DMS153 (cell line): Measurements from ENCODE around the gene RASA2.
A peak's percentile ranks its signal among the peaks of the same experiment; 100 is the strongest.

Experiments
- DNase-seq: peaks from one replicate; lab custom pipeline; 2025; lab: John Stamatoyannopoulos, UW

Gene RASA2

DNA sequence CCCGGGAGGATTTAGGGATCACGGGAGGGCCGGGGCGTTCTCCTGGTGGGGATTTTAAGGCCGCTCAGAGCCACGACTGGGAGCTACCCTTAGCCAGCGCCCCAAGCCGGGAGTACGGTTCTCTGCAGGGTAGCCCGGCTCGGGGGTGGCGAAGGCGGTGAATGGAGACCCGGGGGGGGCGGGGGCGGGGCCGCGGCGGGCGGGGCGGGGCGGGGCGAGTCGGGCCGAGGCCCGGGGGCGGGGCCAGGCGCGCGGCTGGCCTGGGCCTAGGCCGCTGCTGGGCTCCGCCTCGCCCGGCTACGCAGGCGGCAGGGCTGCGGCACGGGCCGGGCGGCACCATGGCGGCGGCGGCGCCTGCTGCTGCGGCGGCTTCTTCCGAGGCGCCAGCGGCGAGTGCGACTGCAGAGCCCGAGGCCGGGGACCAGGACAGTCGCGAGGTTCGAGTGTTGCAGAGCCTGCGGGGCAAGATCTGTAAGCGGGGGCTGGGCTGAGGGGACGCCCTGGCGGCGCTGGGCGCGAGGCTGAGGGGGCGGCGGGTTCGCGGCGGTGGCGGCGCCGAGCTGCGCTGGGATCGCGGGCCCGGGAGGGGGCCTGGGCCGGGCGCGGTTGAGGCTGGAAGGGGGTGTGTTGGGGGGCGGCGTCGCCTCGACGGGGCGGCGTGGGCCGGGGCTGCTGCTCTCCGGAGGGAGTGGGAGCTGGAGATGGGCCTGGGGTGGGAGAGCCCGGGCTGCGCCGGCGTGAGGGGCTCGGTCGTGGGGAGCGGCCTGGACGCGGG, at the start of gene RASA2:
Gene RASA2, plus strand, starts transcription at position 282 of the 775 bp plus-strand sequence. Its CDS starts 57 bp downstream, at position 339.
- DNase-seq: peak; percentile 91

DNA sequence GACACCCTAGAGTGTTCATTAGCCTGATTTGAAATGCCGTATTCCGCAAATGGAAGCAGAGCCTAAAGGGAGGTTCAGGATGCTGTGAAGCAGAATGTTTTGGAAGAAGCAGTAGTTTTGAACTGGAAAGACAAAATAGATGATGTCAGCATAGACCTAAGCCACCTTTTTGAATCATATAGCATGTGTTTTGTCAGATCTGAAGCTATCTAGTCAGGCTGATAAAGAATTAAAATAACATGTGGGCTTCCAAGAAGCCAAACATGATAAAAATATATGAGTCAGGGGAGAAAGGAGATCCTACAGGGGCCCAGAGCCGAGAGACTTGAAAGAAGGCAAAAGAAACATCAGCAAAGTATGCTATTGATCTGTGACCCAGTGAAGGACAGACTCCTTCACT, 47.2 kb upstream of the RASA2 start:
- DNase-seq: no peak

- no peak for DNase-seq
These were observed 45.9 kb upstream of the RASA2 start for GRCh38 chr3:141440942-141441341.

GRCh38 chr3:141441381-141442364, 45.2 kb upstream of the RASA2 start:
- peak; percentile 5 for DNase-seq

DNA sequence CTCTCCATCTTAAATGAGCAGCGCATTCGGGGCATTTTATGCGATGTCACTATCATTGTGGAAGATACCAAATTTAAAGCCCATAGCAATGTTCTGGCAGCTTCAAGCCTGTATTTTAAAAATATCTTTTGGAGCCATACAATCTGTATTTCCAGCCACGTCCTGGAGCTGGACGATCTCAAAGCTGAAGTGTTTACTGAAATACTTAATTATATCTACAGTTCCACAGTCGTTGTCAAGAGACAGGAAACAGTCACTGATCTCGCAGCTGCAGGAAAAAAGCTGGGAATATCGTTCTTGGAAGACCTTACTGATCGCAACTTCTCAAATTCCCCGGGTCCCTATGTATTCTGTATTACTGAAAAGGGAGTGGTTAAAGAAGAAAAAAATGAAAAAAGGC, 44.4 kb upstream of the RASA2 start:
- DNase-seq: peak; percentile 64

- DNase-seq: no peak
These were observed 43.9 kb upstream of the RASA2 start for GRCh38 chr3:141442914-141443313.

DNA sequence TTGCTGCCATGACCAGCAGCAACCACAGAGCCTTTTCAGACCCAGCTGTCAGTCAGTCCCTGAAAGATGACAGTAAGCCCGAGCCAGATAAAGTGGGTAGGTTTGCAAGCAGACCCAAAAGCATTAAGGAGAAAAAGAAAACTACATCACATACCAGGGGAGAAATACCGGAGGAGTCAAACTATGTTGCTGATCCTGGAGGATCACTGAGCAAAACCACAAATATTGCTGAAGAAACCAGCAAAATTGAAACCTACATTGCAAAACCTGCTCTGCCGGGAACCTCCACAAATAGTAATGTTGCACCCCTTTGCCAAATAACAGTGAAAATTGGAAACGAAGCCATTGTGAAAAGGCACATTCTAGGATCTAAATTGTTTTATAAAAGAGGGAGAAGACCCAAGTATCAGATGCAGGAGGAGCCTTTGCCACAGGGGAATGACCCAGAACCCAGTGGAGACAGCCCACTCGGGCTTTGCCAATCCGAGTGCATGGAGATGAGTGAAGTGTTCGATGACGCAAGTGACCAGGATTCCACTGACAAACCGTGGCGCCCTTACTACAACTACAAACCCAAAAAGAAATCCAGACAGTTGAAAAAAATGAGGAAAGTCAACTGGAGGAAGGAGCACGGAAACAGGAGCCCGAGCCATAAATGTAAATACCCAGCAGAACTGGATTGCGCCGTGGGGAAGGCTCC, 42.1 kb upstream of the RASA2 start:
- no peak for DNase-seq

DNA sequence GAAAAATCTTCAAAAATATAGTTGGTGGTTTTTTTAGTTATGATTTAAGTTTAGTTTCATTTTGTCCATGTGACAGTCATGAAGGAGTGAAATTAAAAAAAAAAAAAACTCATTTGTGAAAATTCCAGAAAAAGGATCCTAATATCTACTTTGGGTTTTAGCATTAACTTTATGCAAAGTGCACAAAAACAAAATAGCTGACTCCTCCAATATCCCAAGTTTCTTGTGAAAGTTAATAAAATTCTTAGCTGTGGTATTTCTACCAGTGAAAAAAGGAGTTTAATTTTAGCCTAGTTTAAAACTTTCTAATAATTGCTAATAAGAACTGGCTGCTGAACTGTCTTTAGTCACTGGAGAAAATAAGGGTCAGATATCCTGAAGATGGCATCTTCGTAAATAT, 40.8 kb upstream of the RASA2 start:
- no peak for DNase-seq

GRCh38 chr3:141446737-141447136, 40.1 kb upstream of the RASA2 start:
- no peak for DNase-seq

DNA sequence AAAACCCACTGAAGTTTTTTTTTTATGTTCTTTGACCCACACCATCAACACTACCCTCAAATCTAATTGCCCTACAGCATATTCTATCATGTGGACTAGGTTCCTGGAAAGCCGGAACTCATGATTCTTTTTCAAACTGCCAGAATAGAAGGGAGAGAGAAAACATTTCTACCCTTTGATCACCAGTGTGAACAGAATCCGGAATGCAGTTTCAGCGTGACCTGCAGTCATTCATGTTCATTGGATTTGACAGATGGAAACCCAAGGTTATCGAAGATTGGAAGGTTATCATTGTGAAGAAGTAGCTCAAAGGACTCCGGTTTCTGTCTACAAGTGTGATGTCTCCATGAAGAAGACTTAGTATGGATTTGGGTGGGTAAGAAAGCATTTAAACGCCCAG, 39.4 kb upstream of the RASA2 start:
- DNase-seq: no peak

DNA sequence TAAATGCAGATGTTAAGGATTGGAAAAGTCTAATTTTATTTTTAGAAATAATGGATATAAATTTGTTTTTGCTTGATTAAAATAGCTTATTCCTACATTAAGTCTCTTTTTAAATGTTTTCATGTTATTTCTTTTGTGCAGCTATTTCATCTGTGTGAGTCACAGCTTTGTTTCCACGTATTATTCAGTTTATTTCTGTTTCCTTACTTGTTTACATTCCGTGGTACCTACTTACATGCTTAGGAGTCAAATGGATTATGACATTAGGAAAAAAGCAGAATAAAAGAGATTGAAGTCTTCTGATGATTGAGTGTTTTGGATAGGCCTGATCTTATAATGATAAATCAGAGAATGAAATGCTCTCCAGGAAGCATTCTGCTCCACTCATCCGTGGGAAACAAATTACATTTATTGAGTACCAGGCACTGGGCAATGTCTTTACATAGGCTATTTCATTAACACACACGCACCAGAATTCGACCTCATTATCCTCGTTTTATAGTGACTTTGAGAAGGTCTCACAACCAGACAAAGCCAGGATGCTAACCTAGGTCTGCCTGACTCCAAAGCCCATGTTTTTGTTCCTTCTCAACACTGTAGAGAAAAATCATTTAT, 38.1 kb upstream of the RASA2 start:
- no peak for DNase-seq

DNA sequence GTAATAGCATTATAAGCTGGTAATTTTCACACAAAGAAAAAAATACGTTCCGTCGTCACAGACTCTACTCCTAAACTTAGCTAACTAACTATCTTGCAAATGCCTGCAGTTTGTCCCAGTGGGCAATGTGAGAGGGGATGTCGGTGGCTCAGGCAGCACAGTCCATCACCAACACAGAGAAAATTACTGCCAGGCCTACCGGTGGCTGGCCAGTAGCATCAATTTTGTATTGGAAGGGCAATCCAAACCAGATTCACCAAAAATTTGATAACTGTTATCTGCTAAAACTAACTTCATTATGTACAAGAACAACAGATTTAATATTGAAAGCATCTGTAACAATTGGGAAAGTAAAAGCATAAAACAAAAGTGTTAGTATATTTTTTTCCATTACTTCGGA, 37.4 kb upstream of the RASA2 start:
- DNase-seq: no peak

DNA sequence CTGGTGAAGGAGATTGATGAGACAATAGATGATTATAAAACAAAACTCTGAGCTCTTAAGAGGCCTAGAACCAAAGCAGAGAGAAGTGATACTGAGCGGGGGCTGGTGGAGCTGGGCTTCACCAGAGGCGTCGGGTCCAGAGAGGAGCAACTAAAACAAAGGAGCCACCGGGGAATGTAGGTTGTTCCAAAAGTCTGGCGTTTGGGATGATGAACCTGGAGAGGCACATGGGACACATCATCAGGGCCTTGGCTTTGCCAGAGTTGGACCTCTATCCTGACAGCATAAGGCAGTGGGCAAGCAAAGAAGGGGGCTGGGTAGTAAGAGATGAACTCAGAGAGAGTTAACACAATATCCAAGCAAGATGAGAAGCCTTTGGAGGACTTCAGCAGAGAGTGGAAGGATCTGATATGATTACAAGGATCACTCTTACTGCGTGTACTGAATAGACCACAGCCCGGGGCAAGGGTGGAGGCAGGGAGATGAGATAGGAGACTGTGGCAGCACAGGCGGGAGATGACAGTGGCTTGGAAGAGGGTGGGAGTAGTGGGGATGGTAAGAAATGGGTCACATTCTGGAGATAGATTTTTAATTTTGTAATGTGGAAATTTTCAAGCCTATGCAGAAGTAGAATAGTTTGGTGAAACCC, 36.0 kb upstream of the RASA2 start:
- DNase-seq: no peak

GRCh38 chr3:141452045-141452444, 34.8 kb upstream of the RASA2 start:
- DNase-seq: peak; percentile 61

DNA sequence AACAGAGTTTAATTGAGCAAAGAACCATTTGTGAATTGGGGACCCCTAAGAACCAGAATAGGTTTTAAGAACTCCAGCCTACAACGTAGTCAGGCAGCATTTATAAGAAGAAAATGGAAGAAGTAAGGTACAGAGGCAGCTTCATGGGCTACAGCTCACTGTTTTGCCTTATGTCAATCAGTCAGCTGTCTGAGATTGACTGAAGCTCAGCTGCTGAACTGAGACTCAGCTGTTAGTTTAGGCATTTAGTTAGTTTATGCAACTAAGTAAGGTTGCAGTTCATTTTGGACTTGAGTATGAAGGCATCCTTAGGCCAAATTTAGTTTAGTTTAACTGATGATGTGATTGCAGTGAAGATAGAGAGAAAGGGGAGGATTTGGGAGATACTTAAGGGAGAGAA, 34.1 kb upstream of the RASA2 start:
- no peak for DNase-seq

GRCh38 chr3:141454054-141454453, 32.8 kb upstream of the RASA2 start:
- DNase-seq: no peak

DNA sequence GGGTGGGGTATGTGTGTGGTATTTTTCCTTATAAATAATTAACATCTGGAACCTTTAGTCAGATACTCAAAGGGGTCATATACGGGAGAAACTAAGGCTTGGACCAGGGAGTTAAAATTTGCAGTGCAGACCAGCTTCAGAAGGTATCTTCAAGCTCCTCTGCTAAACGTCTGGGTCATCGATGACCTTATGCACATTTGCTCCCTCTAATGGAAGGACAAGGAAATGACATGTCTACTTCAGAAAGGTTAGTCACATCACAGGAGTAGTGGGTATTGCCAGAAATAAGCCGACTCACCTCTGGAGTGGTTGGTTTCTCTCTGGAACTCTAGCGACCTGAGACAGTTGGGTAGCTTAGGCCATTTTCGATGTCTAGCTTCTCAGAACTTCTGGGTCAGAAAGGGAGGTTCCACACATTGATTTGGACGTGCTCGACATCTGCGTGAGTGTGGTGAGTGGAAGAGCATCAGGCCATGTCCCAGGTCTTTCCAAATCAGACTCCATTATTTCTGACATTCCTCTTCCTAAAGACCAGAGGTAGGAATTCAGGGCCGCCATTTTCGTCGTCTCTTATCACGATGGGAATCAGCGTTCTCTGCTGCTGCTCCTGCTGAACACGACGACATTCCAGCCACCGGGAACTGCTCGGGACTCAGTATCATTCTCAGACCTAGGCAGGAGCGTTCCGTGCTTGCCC, 31.8 kb upstream of the RASA2 start:
- peak; percentile 72 for DNase-seq

DNA sequence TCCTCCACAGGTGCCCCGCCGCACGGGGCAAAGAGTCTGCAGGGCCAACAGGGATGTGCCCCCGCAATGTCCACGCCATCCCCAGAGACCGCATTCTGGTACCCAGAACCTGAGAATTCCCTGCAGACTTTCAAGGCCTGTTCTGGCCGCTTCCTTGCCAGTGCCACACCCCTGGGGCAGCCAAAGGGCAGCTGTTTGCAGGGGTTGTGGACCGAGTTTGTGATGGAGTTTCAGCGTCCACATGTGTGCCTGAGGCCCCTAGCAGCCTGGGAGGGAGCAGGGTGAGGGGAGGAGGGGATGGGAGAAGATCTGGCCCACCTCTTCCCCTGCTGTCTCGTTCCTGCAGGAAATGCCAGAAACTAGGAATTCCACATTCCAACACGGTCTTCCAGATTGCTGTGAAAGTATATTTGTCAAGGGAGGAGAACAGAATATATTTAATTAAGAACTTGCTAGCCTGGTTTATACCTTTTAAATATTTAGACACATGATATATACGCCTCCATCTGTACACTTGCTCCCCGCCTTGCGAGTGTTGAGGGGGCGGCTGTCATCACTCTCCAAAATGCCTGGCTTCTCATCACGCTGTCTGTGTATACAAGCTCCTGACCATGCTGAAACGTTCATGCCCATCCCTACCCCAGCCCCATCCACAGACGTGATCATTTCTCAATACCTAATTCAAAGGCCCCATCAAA, 31.1 kb upstream of the RASA2 start:
- no peak for DNase-seq

DNA sequence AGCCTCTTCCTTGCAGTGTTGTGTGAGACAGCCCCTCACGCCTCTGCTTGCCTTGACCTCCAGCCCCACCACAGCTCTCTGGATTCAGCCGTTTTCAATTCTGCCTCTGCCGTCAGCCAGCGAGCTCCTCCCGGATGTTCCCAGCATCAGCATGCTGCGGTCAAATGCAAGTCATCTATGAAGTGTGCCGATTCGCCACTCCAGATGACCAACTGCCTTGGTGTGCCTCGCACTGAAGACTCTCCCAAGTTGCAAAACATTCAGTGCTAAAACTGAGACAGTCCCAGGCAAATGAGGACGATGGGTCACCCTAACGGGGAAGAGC, 30.6 kb upstream of the RASA2 start:
- DNase-seq: no peak

- no peak for DNase-seq
These were observed 29.1 kb upstream of the RASA2 start for GRCh38 chr3:141457624-141458236.
